GM23338 (cell line): ENCODE data around the gene SH3TC1. TPM values are rescaled to one million over a fixed set of nuclear protein-coding genes. Genes with fewer than 3 reads are reported as not detected.

ENCODE experiments used
- ATAC-seq: fragments of 200-7000 bp; cut with Tn5 transposase; 3 replicates; pipeline ENCODE4 v1.9.1; 2020
- DNase-seq: peaks from one replicate; pipeline ENCODE4 v3.0.0-alpha.2; 2015; ENCODE audit warnings: low spot score
- H2AFZ ChIP-seq: fragments of 200-600 bp; sonication (generic); 2 replicates; pipeline ENCODE4 v1.8.0; 2016; ENCODE audit warnings: antibody characterized with exemption, mild to moderate bottlenecking, moderate library complexity
- H3F3A ChIP-seq: fragments of 200-600 bp; sonication (generic); replicated peaks from 2 replicates; pipeline ENCODE4 v1.8.0; 2017; ENCODE audit warnings: antibody characterized with exemption, mixed run types, low read depth
- H3K27ac ChIP-seq: fragments of 200-600 bp; sonication (generic); 2 replicates; pipeline ENCODE4 v1.6.1; 2016; ENCODE audit warnings: low read depth
- H3K27me3 ChIP-seq: fragments of 200-600 bp; sonication (generic); 2 replicates; pipeline ENCODE4 v1.8.0; 2016; ENCODE audit warnings: mild to moderate bottlenecking, mixed run types, moderate library complexity; ENCODE audit not compliant: insufficient read depth
- H3K36me3 ChIP-seq: fragments of 200-600 bp; sonication (generic); 2 replicates; pipeline ENCODE4 v1.8.0; 2016; ENCODE audit warnings: mild to moderate bottlenecking; ENCODE audit not compliant: insufficient read depth
- H3K4me1 ChIP-seq: fragments of 200-600 bp; sonication (generic); 2 replicates; pipeline ENCODE4 v1.8.0; 2016; ENCODE audit warnings: mild to moderate bottlenecking, moderate library complexity; ENCODE audit not compliant: insufficient read depth
- H3K4me2 ChIP-seq: fragments of 200-600 bp; sonication (generic); 2 replicates; pipeline ENCODE4 v1.7.1; 2017; ENCODE audit warnings: mixed run types
- H3K4me3 ChIP-seq: fragments of 200-600 bp; sonication (generic); 2 replicates; pipeline ENCODE4 v1.6.1; 2016; ENCODE audit warnings: mixed run types
- H3K79me2 ChIP-seq: fragments of 200-600 bp; sonication (generic); replicated peaks from 2 replicates; pipeline ENCODE4 v1.8.0; 2017; ENCODE audit warnings: mild to moderate bottlenecking; ENCODE audit not compliant: insufficient read depth
- H3K9me2 ChIP-seq: fragments of 200-600 bp; sonication (generic); 2 replicates; pipeline ENCODE4 v1.8.0; 2017; ENCODE audit not compliant: insufficient read depth
- H4K20me1 ChIP-seq: fragments of 200-600 bp; sonication (generic); replicated peaks from 2 replicates; pipeline ENCODE4 v1.8.0; 2017; ENCODE audit warnings: mild to moderate bottlenecking; ENCODE audit not compliant: insufficient read depth
- H3K27ac Mint-ChIP-seq: 2 replicates; pipeline ENCODE4 v1.8.0; 2020; ENCODE audit warnings: inconsistent platforms, mild to moderate bottlenecking, moderate library complexity, mixed read lengths
- H3K27me3 Mint-ChIP-seq: 3 replicates; pipeline ENCODE4 v1.8.0; 2022; ENCODE audit warnings: low read depth, mild to moderate bottlenecking, moderate library complexity, mixed read lengths, inconsistent platforms; ENCODE audit not compliant: insufficient read depth, poor library complexity
- H3K36me3 Mint-ChIP-seq: 3 replicates; pipeline ENCODE4 v1.8.0; 2021; ENCODE audit warnings: low read depth, mild to moderate bottlenecking, inconsistent platforms, moderate library complexity, mixed read lengths
- H3K4me1 Mint-ChIP-seq: 3 replicates; pipeline ENCODE4 v1.8.0; 2020; ENCODE audit warnings: mild to moderate bottlenecking, inconsistent platforms, mixed read lengths
- H3K4me3 Mint-ChIP-seq: 3 replicates; pipeline ENCODE4 v1.8.0; 2021; ENCODE audit warnings: moderate library complexity, mild to moderate bottlenecking, inconsistent platforms, mixed read lengths
- H3K9me3 Mint-ChIP-seq: 3 replicates; pipeline ENCODE4 v1.8.0; 2020; ENCODE audit warnings: moderate library complexity, mild to moderate bottlenecking, inconsistent platforms, mixed read lengths
- CREB1 ChIP-seq: fragments of 250-450 bp; sonication (Bioruptor Pico); IDR thresholded peaks from 2 replicates; pipeline ENCODE4 v1.5.0; 2020; ENCODE audit warnings: low read depth, mild to moderate bottlenecking, moderate library complexity
- EZH2 ChIP-seq: fragments of 200-600 bp; sonication (generic); IDR thresholded peaks from one replicate; pipeline ENCODE4 v1.8.0; 2017; ENCODE audit warnings: antibody characterized with exemption, mild to moderate bottlenecking, low read depth; ENCODE audit not compliant: unreplicated experiment
- EZH2phosphoT487 ChIP-seq: fragments of 200-600 bp; sonication (generic); IDR thresholded peaks from one replicate; pipeline ENCODE4 v1.8.1; 2018; ENCODE audit warnings: antibody characterized with exemption; ENCODE audit not compliant: unreplicated experiment
- JUNB ChIP-seq: IDR thresholded peaks from one replicate; pipeline ENCODE4 v1.6.1; 2016; ENCODE audit warnings: antibody characterized with exemption; ENCODE audit not compliant: unreplicated experiment
- NANOG ChIP-seq: IDR thresholded peaks from 2 replicates; pipeline ENCODE4 v1.6.1; 2016; ENCODE audit warnings: antibody characterized with exemption, borderline replicate concordance
- POLR2AphosphoS5 ChIP-seq: IDR thresholded peaks from 2 replicates; pipeline ENCODE4 v1.6.1; 2016; ENCODE audit warnings: antibody characterized with exemption, low read depth
- STAT1 ChIP-seq: IDR thresholded peaks from one replicate; pipeline ENCODE4 v1.6.1; 2016; ENCODE audit warnings: antibody characterized with exemption; ENCODE audit not compliant: unreplicated experiment
- ZNF114 ChIP-seq: fragments of 250-450 bp; sonication (Bioruptor Pico); IDR thresholded peaks from 2 replicates; pipeline ENCODE4 v1.5.0; 2020; ENCODE audit warnings: mild to moderate bottlenecking, moderate library complexity
- ZNF331 ChIP-seq: fragments of 250-450 bp; sonication (Bioruptor Pico); IDR thresholded peaks from 2 replicates; pipeline ENCODE4 v1.5.0; 2020; ENCODE audit warnings: low read depth, mild to moderate bottlenecking, moderate library complexity
- polyA plus RNA-seq: library from polyadenylated mRNA; unstranded; fragments of >200 nt; fragmentation: Nextera tagmentation; extraction: Ambion mirVana; gene quantifications from 2 replicates; pipeline ENCODE4 v1.2.1, GENCODE V29; 2016
- total RNA-seq: library from RNA; depleted of rRNA; stranded (reverse); fragments of >200 nt; shearing (Covaris generic); gene quantifications from 2 replicates; pipeline ENCODE4 v1.2.3, GENCODE V29; 2014
- TF ChIP-seq, protein P1 (sequence below), 2 experiments: fragments of 200-600 bp in 1 of 2; sonication (generic) in 1 of 2; conservative IDR thresholded peaks; 2 replicates each; pipeline versions ENCODE4 v1.5.1 to v1.6.1; 2016 to 2017; ENCODE audit warnings: antibody characterized with exemption in 2 of 2, low read depth in 2 of 2, mild to moderate bottlenecking in 2 of 2, moderate library complexity in 1 of 2
- TF ChIP-seq, protein P2 (sequence below): IDR thresholded peaks from 2 replicates; pipeline ENCODE4 v1.6.1; 2016; ENCODE audit warnings: antibody characterized with exemption
- TF ChIP-seq, protein P3 (sequence below): fragments of 250-450 bp; sonication (Bioruptor Pico); IDR thresholded peaks from 2 replicates; pipeline ENCODE4 v1.5.0; 2020; ENCODE audit warnings: mild to moderate bottlenecking, moderate library complexity
- TF ChIP-seq, protein P4 (sequence below): IDR thresholded peaks from one replicate; pipeline ENCODE4 v1.6.1; 2018; ENCODE audit warnings: antibody characterized with exemption; ENCODE audit not compliant: unreplicated experiment

Gene SH3TC1
- total and polyA plus RNA-seq, 2 experiments from 2014 or later: 0.07 TPM; not detected in 1

DNA sequence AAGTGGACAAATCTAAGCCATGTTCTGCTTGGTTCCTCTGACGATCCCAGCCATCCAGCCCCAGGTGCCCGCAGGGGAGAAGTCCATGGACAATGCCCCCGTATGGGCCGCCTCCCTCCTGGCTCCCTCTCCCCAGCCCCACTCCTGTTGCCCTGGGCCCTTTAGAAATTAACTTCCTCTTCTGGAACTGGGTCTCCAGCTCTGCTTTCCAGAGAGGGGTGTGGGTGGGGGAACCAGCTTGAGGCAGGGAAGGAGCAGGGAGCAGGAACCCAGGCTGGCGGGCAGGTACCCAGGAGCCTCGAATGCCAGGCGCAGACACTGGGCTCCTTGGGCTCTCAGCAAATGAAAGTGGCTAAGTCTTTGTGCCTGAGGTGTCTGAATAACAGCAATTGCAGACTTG, 27.8 kb upstream of the SH3TC1 start:
- no peaks in the 10 kb centered on the region for H3K4me1 Mint-ChIP-seq

More for the DNA sequence above, 27.8 kb upstream of the SH3TC1 start:
- Mint-ChIP-seq H3K27me3 (no peaks in the 10 kb centered on the region), H3K36me3 (peaks cover 7% of the 10 kb centered on the region; the same call in 2 of the 3 replicates), H3K9me3 (peaks cover 19% of the 10 kb centered on the region), H3K4me3 (no peak overlapping the region), H3K27ac (no peak overlapping the region)
- Histone ChIP-seq H3K9me2 (peaks cover 4% of the 10 kb centered on the region; the same call in 1 of the 2 replicates), H3F3A (no peaks in the 10 kb centered on the region), H3K27ac (no peak overlapping the region), H3K4me2 (no peak overlapping the region), H3K79me2 (no peaks in the 10 kb centered on the region), H3K27me3 (no peaks in the 10 kb centered on the region), H3K36me3 (no peaks in the 10 kb centered on the region), H3K4me1 (no peaks in the 10 kb centered on the region), H2AFZ (no peak overlapping the region), H4K20me1 (no peaks in the 10 kb centered on the region), H3K4me3 (no peak overlapping the region)
- no peak for TF ChIP-seq STAT1
- no peak for TF ChIP-seq ZNF114 (CRISPR knock-in tag)
- TF ChIP-seq ZNF331: no peak
- no peak for TF ChIP-seq NANOG
- TF ChIP-seq POLR2AphosphoS5: no peak
- TF ChIP-seq CREB1 (CRISPR knock-in tag): no peak
- TF ChIP-seq, protein P1, sequence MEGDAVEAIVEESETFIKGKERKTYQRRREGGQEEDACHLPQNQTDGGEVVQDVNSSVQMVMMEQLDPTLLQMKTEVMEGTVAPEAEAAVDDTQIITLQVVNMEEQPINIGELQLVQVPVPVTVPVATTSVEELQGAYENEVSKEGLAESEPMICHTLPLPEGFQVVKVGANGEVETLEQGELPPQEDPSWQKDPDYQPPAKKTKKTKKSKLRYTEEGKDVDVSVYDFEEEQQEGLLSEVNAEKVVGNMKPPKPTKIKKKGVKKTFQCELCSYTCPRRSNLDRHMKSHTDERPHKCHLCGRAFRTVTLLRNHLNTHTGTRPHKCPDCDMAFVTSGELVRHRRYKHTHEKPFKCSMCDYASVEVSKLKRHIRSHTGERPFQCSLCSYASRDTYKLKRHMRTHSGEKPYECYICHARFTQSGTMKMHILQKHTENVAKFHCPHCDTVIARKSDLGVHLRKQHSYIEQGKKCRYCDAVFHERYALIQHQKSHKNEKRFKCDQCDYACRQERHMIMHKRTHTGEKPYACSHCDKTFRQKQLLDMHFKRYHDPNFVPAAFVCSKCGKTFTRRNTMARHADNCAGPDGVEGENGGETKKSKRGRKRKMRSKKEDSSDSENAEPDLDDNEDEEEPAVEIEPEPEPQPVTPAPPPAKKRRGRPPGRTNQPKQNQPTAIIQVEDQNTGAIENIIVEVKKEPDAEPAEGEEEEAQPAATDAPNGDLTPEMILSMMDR (conservative IDR thresholded peaks at IDR 0.05; ENCODE audit: low read depth in 2 of 2): no peak
- TF ChIP-seq, protein P2, sequence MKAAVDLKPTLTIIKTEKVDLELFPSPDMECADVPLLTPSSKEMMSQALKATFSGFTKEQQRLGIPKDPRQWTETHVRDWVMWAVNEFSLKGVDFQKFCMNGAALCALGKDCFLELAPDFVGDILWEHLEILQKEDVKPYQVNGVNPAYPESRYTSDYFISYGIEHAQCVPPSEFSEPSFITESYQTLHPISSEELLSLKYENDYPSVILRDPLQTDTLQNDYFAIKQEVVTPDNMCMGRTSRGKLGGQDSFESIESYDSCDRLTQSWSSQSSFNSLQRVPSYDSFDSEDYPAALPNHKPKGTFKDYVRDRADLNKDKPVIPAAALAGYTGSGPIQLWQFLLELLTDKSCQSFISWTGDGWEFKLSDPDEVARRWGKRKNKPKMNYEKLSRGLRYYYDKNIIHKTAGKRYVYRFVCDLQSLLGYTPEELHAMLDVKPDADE: no peak
- TF ChIP-seq, protein P3, sequence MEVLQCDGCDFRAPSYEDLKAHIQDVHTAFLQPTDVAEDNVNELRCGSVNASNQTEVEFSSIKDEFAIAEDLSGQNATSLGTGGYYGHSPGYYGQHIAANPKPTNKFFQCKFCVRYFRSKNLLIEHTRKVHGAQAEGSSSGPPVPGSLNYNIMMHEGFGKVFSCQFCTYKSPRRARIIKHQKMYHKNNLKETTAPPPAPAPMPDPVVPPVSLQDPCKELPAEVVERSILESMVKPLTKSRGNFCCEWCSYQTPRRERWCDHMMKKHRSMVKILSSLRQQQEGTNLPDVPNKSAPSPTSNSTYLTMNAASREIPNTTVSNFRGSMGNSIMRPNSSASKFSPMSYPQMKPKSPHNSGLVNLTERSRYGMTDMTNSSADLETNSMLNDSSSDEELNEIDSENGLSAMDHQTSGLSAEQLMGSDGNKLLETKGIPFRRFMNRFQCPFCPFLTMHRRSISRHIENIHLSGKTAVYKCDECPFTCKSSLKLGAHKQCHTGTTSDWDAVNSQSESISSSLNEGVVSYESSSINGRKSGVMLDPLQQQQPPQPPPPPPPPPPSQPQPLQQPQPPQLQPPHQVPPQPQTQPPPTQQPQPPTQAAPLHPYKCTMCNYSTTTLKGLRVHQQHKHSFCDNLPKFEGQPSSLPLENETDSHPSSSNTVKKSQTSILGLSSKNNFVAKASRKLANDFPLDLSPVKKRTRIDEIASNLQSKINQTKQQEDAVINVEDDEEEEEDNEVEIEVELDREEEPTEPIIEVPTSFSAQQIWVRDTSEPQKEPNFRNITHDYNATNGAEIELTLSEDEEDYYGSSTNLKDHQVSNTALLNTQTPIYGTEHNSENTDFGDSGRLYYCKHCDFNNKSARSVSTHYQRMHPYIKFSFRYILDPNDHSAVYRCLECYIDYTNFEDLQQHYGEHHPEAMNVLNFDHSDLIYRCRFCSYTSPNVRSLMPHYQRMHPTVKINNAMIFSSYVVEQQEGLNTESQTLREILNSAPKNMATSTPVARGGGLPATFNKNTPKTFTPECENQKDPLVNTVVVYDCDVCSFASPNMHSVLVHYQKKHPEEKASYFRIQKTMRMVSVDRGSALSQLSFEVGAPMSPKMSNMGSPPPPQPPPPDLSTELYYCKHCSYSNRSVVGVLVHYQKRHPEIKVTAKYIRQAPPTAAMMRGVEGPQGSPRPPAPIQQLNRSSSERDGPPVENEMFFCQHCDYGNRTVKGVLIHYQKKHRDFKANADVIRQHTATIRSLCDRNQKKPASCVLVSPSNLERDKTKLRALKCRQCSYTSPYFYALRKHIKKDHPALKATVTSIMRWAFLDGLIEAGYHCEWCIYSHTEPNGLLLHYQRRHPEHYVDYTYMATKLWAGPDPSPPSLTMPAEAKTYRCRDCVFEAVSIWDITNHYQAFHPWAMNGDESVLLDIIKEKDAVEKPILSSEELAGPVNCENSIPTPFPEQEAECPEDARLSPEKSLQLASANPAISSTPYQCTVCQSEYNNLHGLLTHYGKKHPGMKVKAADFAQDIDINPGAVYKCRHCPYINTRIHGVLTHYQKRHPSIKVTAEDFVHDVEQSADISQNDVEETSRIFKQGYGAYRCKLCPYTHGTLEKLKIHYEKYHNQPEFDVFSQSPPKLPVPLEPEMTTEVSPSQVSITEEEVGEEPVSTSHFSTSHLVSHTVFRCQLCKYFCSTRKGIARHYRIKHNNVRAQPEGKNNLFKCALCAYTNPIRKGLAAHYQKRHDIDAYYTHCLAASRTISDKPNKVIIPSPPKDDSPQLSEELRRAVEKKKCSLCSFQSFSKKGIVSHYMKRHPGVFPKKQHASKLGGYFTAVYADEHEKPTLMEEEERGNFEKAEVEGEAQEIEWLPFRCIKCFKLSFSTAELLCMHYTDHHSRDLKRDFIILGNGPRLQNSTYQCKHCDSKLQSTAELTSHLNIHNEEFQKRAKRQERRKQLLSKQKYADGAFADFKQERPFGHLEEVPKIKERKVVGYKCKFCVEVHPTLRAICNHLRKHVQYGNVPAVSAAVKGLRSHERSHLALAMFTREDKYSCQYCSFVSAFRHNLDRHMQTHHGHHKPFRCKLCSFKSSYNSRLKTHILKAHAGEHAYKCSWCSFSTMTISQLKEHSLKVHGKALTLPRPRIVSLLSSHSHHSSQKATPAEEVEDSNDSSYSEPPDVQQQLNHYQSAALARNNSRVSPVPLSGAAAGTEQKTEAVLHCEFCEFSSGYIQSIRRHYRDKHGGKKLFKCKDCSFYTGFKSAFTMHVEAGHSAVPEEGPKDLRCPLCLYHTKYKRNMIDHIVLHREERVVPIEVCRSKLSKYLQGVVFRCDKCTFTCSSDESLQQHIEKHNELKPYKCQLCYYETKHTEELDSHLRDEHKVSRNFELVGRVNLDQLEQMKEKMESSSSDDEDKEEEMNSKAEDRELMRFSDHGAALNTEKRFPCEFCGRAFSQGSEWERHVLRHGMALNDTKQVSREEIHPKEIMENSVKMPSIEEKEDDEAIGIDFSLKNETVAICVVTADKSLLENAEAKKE: no peak
- TF ChIP-seq, protein P4, sequence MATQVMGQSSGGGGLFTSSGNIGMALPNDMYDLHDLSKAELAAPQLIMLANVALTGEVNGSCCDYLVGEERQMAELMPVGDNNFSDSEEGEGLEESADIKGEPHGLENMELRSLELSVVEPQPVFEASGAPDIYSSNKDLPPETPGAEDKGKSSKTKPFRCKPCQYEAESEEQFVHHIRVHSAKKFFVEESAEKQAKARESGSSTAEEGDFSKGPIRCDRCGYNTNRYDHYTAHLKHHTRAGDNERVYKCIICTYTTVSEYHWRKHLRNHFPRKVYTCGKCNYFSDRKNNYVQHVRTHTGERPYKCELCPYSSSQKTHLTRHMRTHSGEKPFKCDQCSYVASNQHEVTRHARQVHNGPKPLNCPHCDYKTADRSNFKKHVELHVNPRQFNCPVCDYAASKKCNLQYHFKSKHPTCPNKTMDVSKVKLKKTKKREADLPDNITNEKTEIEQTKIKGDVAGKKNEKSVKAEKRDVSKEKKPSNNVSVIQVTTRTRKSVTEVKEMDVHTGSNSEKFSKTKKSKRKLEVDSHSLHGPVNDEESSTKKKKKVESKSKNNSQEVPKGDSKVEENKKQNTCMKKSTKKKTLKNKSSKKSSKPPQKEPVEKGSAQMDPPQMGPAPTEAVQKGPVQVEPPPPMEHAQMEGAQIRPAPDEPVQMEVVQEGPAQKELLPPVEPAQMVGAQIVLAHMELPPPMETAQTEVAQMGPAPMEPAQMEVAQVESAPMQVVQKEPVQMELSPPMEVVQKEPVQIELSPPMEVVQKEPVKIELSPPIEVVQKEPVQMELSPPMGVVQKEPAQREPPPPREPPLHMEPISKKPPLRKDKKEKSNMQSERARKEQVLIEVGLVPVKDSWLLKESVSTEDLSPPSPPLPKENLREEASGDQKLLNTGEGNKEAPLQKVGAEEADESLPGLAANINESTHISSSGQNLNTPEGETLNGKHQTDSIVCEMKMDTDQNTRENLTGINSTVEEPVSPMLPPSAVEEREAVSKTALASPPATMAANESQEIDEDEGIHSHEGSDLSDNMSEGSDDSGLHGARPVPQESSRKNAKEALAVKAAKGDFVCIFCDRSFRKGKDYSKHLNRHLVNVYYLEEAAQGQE: no peak
- TF ChIP-seq JUNB: no peak
- TF ChIP-seq EZH2: no peak
- no peak for TF ChIP-seq EZH2phosphoT487
- DNase-seq: no peak
- ATAC-seq: no peak
